Measurements from ENCODE around the gene HERC4. TPM values are rescaled to one million over a fixed set of nuclear protein-coding genes. Genes with fewer than 3 reads are reported as not detected.
"Not testable (repeated sequence)": the region's sequence is repeated elsewhere in the genome, so short reads cannot be mapped to it uniquely, and the experiment has no call there.

The HERC4 gene
- polyA plus RNA-seq, 1 donor: 43.0 TPM

- WGBS (ENCODE audit: insufficient coverage, low lambda C conversion rate): 100% methylated on average over 1 of the region's 8 CpGs
- H3K27me3 ChIP-seq (ENCODE audit: control insufficient read depth, insufficient read depth, low read length): no peaks in the 10 kb centered on the region
- H3K27ac ChIP-seq (ENCODE audit: low read length): no peak overlapping the region
- H3K36me3 ChIP-seq (ENCODE audit: control insufficient read depth, insufficient read depth, low read length): no peaks in the 10 kb centered on the region
- no peak overlapping the region for H3K4me3 ChIP-seq (ENCODE audit: low read length)
- DNase-seq: no peak
- no peaks in the 10 kb centered on the region for H3K9me3 ChIP-seq (ENCODE audit: control insufficient read depth, low read depth, low read length)
- no peaks in the 10 kb centered on the region for H3K4me1 ChIP-seq (ENCODE audit: control insufficient read depth, insufficient read depth, low read length)
Measured at GRCh38 chr10:68049289-68050078, 25.6 kb downstream of the HERC4 start.

GRCh38 chr10:68047554-68048327 is 27.3 kb downstream of the HERC4 start:
- Histone ChIP-seq H3K27ac (ENCODE audit: low read length) (no peak overlapping the region), H3K36me3 (ENCODE audit: control insufficient read depth, insufficient read depth, low read length) (peaks cover 4% of the 10 kb centered on the region), H3K4me3 (ENCODE audit: low read length) (no peak overlapping the region), H3K4me1 (ENCODE audit: control insufficient read depth, insufficient read depth, low read length) (no peaks in the 10 kb centered on the region), H3K9me3 (ENCODE audit: control insufficient read depth, low read depth, low read length) (no peaks in the 10 kb centered on the region), H3K27me3 (ENCODE audit: control insufficient read depth, insufficient read depth, low read length) (no peaks in the 10 kb centered on the region)
- no peak for DNase-seq
- 100% methylated on average over 1 of the region's 3 CpGs for WGBS (ENCODE audit: insufficient coverage, low lambda C conversion rate)

- no peaks in the 10 kb centered on the region for H3K27me3 ChIP-seq (ENCODE audit: control insufficient read depth, insufficient read depth, low read length)
- WGBS (ENCODE audit: insufficient coverage, low lambda C conversion rate): 100% methylated on average over 1 of the region's 1 CpG
- H3K4me3 ChIP-seq (ENCODE audit: low read length): no peak overlapping the region
- no peak for DNase-seq
- peaks cover 6% of the 10 kb centered on the region for H3K36me3 ChIP-seq (ENCODE audit: control insufficient read depth, insufficient read depth, low read length)
- no peaks in the 10 kb centered on the region for H3K4me1 ChIP-seq (ENCODE audit: control insufficient read depth, insufficient read depth, low read length)
- H3K9me3 ChIP-seq (ENCODE audit: control insufficient read depth, low read depth, low read length): no peaks in the 10 kb centered on the region
- no peak overlapping the region for H3K27ac ChIP-seq (ENCODE audit: low read length)
Measured at GRCh38 chr10:68047122-68047521, 28.0 kb downstream of the HERC4 start.

GRCh38 chr10:68046642-68047041 is 28.4 kb downstream of the HERC4 start:
- H3K27ac ChIP-seq (ENCODE audit: low read length): no peak overlapping the region
- no peaks in the 10 kb centered on the region for H3K9me3 ChIP-seq (ENCODE audit: control insufficient read depth, low read depth, low read length)
- peaks cover 6% of the 10 kb centered on the region for H3K36me3 ChIP-seq (ENCODE audit: control insufficient read depth, insufficient read depth, low read length)
- H3K27me3 ChIP-seq (ENCODE audit: control insufficient read depth, insufficient read depth, low read length): no peaks in the 10 kb centered on the region
- H3K4me1 ChIP-seq (ENCODE audit: control insufficient read depth, insufficient read depth, low read length): no peaks in the 10 kb centered on the region
- WGBS (ENCODE audit: insufficient coverage, low lambda C conversion rate): 83% methylated on average over 1 of the region's 5 CpGs
- no peak overlapping the region for H3K4me3 ChIP-seq (ENCODE audit: low read length)
- no peak for DNase-seq

- Histone ChIP-seq H3K36me3 (ENCODE audit: control insufficient read depth, insufficient read depth, low read length) (peaks cover 10% of the 10 kb centered on the region), H3K4me1 (ENCODE audit: control insufficient read depth, insufficient read depth, low read length) (no peaks in the 10 kb centered on the region), H3K9me3 (ENCODE audit: control insufficient read depth, low read depth, low read length) (no peaks in the 10 kb centered on the region), H3K27ac (ENCODE audit: low read length) (no peak overlapping the region), H3K4me3 (ENCODE audit: low read length) (no peak overlapping the region), H3K27me3 (ENCODE audit: control insufficient read depth, insufficient read depth, low read length) (no peaks in the 10 kb centered on the region)
- DNase-seq: no peak
Measured at GRCh38 chr10:68043030-68043429, 32.1 kb downstream of the HERC4 start.

GRCh38 chr10:68032113-68032512 is 43.0 kb downstream of the HERC4 start:
- Histone ChIP-seq H3K4me1 (ENCODE audit: control insufficient read depth, insufficient read depth, low read length) (no peaks in the 10 kb centered on the region), H3K27me3 (ENCODE audit: control insufficient read depth, insufficient read depth, low read length) (no peaks in the 10 kb centered on the region), H3K4me3 (ENCODE audit: low read length) (no peak overlapping the region), H3K9me3 (ENCODE audit: control insufficient read depth, low read depth, low read length) (no peaks in the 10 kb centered on the region), H3K36me3 (ENCODE audit: control insufficient read depth, insufficient read depth, low read length) (peaks cover 18% of the 10 kb centered on the region), H3K27ac (ENCODE audit: low read length) (no peak overlapping the region)
- DNase-seq: peak; percentile 43 to 66
- 100% methylated on average over 1 of the region's 2 CpGs for WGBS (ENCODE audit: insufficient coverage, low lambda C conversion rate)

- Histone ChIP-seq H3K9me3 (ENCODE audit: control insufficient read depth, low read depth, low read length) (no peaks in the 10 kb centered on the region), H3K27me3 (ENCODE audit: control insufficient read depth, insufficient read depth, low read length) (no peaks in the 10 kb centered on the region), H3K4me3 (ENCODE audit: low read length) (no peak overlapping the region), H3K36me3 (ENCODE audit: control insufficient read depth, insufficient read depth, low read length) (peaks cover 20% of the 10 kb centered on the region), H3K27ac (ENCODE audit: low read length) (no peak overlapping the region), H3K4me1 (ENCODE audit: control insufficient read depth, insufficient read depth, low read length) (no peaks in the 10 kb centered on the region)
- no peak for DNase-seq
- 94% methylated on average over 2 of the region's 9 CpGs for WGBS (ENCODE audit: insufficient coverage, low lambda C conversion rate)
Measured at GRCh38 chr10:68027429-68027828, 47.7 kb downstream of the HERC4 start.

- no peaks in the 10 kb centered on the region for H3K4me1 ChIP-seq (ENCODE audit: control insufficient read depth, insufficient read depth, low read length)
- no CpG with 5 or more reads among the region's 1 CpG for WGBS (ENCODE audit: insufficient coverage, low lambda C conversion rate)
- no peaks in the 10 kb centered on the region for H3K27me3 ChIP-seq (ENCODE audit: control insufficient read depth, insufficient read depth, low read length)
- H3K9me3 ChIP-seq (ENCODE audit: control insufficient read depth, low read depth, low read length): peaks cover 17% of the 10 kb centered on the region
- peaks cover 32% of the 10 kb centered on the region for H3K36me3 ChIP-seq (ENCODE audit: control insufficient read depth, insufficient read depth, low read length)
- no peak for DNase-seq
- H3K27ac ChIP-seq (ENCODE audit: low read length): no peak overlapping the region
- H3K4me3 ChIP-seq (ENCODE audit: low read length): no peak overlapping the region
Measured at GRCh38 chr10:68023292-68023691, 51.8 kb downstream of the HERC4 start.

- WGBS (ENCODE audit: insufficient coverage, low lambda C conversion rate): no CpG with 5 or more reads among the region's 4 CpGs
- H3K36me3 ChIP-seq (ENCODE audit: control insufficient read depth, insufficient read depth, low read length): peaks cover 32% of the 10 kb centered on the region
Measured at GRCh38 chr10:68022324-68022723, 52.8 kb downstream of the HERC4 start.

GRCh38 chr10:68016519-68016918 is 58.6 kb downstream of the HERC4 start:
- no CpG with 5 or more reads among the region's 4 CpGs for WGBS (ENCODE audit: insufficient coverage, low lambda C conversion rate)
- DNase-seq; H3K9me3 ChIP-seq (ENCODE audit: control insufficient read depth, low read depth, low read length): not testable (repeated sequence)

More at GRCh38 chr10:68022324-68022723, 52.8 kb downstream of the HERC4 start:
- H3K4me3 ChIP-seq (ENCODE audit: low read length); DNase-seq; H3K4me1 ChIP-seq (ENCODE audit: control insufficient read depth, insufficient read depth, low read length); H3K27me3 ChIP-seq (ENCODE audit: control insufficient read depth, insufficient read depth, low read length); H3K27ac ChIP-seq (ENCODE audit: low read length): not testable (repeated sequence)
- H3K9me3 ChIP-seq (ENCODE audit: control insufficient read depth, low read depth, low read length): peaks cover 17% of the 10 kb centered on the region

More at GRCh38 chr10:68016519-68016918, 58.6 kb downstream of the HERC4 start:
- H3K27me3 ChIP-seq (ENCODE audit: control insufficient read depth, insufficient read depth, low read length); H3K4me3 ChIP-seq (ENCODE audit: low read length); H3K4me1 ChIP-seq (ENCODE audit: control insufficient read depth, insufficient read depth, low read length); H3K27ac ChIP-seq (ENCODE audit: low read length): not testable (repeated sequence)
- H3K36me3 ChIP-seq (ENCODE audit: control insufficient read depth, insufficient read depth, low read length): peaks cover 33% of the 10 kb centered on the region
